Esophagus muscularis mucosa (tissue), 3 donors: Measurements from ENCODE around the gene CDH8.
"Not testable (repeated sequence)": the region's sequence is repeated elsewhere in the genome, so short reads cannot be mapped to it uniquely, and the experiment has no call there.

Source experiments
- POLR2A ChIP-seq: fragments of 450-650 bp; IDR thresholded peaks from one replicate; pipeline ENCODE4 v1.6.1; 2017; ENCODE audit warnings: antibody characterized with exemption, moderate library complexity, mild to moderate bottlenecking, low read depth
- TF ChIP-seq, protein P1 (sequence below), 3 experiments: fragments of 200-600 bp in 2 of 3; fragments of 450-650 bp in 1 of 3; sonication (generic) in 2 of 3; IDR thresholded peaks; one replicate each; pipeline ENCODE4 v1.5.1; 2017 to 2019; ENCODE audit warnings: antibody characterized with exemption in 3 of 3, mild to moderate bottlenecking in 2 of 3, moderate library complexity in 1 of 3

DNA sequence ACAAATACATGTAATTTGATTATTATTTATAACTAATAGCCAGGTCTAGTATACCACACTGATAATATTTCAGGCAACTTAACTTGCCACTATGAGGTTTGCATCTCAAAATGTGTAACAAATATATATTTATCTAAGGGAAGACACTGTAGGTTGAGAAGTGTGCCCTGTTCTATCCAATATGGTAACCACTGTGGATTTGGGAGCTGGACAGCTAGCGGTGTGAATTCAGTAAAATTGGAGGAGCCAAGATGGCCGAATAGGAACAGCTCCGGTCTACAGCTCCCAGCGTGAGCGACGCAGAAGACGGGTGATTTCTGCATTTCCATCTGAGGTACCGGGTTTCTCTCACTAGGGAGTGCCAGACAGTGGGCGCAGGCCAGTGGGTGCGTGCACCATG lies 235.0 kb downstream of the CDH8 start:
- TF ChIP-seq, protein P1, sequence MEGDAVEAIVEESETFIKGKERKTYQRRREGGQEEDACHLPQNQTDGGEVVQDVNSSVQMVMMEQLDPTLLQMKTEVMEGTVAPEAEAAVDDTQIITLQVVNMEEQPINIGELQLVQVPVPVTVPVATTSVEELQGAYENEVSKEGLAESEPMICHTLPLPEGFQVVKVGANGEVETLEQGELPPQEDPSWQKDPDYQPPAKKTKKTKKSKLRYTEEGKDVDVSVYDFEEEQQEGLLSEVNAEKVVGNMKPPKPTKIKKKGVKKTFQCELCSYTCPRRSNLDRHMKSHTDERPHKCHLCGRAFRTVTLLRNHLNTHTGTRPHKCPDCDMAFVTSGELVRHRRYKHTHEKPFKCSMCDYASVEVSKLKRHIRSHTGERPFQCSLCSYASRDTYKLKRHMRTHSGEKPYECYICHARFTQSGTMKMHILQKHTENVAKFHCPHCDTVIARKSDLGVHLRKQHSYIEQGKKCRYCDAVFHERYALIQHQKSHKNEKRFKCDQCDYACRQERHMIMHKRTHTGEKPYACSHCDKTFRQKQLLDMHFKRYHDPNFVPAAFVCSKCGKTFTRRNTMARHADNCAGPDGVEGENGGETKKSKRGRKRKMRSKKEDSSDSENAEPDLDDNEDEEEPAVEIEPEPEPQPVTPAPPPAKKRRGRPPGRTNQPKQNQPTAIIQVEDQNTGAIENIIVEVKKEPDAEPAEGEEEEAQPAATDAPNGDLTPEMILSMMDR (IDR thresholded peaks at IDR 0.05) = not testable (repeated sequence)
- not testable (repeated sequence) for TF ChIP-seq POLR2A
